NCI-H1417 treated with DMSO at 0.1 percent for 48 hours (cell line): Measurements from ENCODE around the gene GRK2.

Experiments
- DNase-seq: peaks from one replicate; lab custom pipeline; 2025; lab: John Stamatoyannopoulos, UW

The GRK2 gene

DNA sequence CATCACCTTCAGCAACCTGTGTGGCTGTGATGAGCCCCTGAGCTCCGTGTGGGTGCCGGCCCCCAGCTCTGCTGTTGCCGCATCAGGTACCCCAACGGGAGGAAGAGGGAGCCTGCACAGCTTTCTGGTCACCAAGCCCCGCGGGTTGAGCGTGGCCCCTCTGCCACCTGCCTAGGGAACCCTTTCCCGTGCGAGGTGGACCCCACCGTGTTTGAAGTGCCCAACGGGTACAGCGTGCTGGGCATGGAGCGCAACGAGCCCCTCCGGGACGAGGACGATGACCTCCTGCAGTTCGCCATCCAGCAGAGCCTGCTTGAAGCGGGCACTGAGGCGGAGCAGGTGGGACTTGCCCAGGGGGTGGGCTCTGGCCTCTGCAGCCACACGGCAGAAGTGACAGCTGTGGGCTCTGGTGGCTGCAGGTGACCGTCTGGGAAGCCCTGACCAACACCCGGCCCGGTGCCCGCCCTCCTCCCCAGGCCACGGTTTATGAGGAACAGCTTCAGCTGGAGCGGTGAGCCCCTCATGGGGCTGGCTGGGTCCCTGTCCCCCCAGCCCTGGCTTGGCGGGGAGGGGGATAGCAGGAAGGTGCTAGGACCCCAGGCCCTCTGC is 35.1 kb downstream of the GRK2 start:
- DNase-seq: no peak

GRCh38 chr11:67301951-67302516 is 35.8 kb downstream of the GRK2 start:
- no peak for DNase-seq

- no peak for DNase-seq
These were observed 36.4 kb downstream of the GRK2 start for GRCh38 chr11:67302571-67303131.

- peak; percentile 19 for DNase-seq
These were observed 37.0 kb downstream of the GRK2 start, which contains the start of gene SSH3 for GRCh38 chr11:67303132-67303834. SSH3 (plus strand) TSS chr11:67303530; CDS start chr11:67303626, 96 bp downstream.

- no peak for DNase-seq
These were observed 37.6 kb downstream of the GRK2 start for GRCh38 chr11:67303835-67304411.

DNA sequence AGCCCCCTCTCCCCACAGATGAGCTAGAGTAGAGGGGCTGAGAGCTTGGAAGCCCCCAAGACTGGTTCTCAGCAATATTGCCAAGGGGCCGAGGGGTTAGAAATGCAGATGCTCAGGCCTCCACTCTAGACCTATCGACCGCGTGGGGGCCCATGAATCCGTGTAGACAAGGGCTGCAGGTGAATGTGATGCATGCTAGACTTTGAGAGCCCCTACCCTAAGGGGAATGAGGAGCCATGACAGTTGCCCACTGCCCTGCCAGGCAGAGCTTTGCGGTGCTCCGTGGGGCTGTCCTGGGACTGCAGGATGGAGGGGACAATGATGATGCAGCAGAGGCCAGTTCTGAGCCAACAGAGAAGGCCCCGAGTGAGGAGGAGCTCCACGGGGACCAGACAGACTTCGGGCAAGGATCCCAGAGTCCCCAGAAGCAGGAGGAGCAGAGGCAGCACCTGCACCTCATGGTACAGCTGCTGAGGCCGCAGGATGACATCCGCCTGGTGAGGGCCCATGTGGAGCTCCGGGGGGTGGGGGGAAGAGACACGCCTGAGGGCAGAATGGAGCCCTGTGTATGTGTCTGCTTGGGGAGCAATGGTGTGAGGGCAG is 38.3 kb downstream of the GRK2 start:
- no peak for DNase-seq

DNA sequence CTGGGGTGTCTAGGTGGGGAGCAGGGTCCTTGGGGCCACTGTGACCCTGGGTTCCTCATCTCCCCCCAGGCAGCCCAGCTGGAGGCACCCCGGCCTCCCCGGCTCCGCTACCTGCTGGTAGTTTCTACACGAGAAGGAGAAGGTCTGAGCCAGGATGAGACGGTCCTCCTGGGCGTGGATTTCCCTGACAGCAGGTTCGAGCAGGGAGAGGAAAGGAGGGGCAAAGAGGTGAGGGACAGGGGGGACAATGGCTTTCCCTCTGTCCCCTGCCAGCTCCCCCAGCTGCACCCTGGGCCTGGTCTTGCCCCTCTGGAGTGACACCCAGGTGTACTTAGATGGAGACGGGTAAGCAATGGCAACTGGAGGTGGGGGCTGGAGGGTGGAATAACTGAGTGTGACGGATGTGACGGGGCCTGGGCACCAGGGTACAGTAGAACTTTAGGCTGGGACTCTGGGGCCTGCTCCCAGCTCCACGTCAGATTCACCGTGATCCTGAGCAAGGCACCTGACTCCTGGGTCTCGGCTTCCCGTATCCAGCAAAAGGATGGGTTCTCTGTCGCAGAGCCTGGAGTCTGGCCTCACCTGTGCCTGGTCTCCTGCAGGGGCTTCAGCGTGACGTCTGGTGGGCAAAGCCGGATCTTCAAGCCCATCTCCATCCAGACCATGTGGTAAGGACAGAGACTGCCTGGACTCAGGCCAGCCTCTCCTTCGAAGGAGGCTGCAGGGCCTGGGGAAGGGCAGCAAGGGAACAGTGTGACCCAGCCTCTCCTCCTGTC is 40.7 kb downstream of the GRK2 start:
- DNase-seq: no peak

GRCh38 chr11:67307545-67308001 is 41.3 kb downstream of the GRK2 start:
- no peak for DNase-seq

GRCh38 chr11:67308031-67308866 is 42.0 kb downstream of the GRK2 start:
- DNase-seq: no peak

DNA sequence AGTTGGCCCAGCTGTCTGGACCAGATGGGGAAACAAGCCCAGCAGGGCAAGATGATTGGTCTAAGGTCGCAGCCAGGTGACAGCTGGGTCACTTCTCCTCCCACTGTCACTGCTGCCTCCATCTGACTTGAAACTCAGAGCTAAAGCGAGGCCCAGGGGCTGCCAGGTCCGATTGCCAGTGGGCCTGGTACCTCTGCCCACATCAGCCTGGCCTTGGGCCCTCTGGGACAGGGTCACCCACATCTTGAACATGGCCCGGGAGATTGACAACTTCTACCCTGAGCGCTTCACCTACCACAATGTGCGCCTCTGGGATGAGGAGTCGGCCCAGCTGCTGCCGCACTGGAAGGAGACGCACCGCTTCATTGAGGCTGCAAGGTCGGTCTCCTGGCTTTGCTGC is 42.9 kb downstream of the GRK2 start:
- DNase-seq: no peak

DNA sequence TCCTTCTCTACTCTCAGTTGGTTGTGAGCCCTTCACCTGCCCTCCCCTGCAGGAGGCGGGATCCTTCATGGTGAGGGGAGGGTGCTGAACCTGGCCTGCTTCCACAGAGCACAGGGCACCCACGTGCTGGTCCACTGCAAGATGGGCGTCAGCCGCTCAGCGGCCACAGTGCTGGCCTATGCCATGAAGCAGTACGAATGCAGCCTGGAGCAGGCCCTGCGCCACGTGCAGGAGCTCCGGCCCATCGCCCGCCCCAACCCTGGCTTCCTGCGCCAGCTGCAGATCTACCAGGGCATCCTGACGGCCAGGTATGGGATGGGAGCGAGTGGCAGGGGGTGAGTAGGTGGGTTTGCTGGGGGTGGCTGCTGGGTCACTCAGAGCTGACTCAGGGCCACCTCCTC is 43.4 kb downstream of the GRK2 start:
- no peak for DNase-seq

DNA sequence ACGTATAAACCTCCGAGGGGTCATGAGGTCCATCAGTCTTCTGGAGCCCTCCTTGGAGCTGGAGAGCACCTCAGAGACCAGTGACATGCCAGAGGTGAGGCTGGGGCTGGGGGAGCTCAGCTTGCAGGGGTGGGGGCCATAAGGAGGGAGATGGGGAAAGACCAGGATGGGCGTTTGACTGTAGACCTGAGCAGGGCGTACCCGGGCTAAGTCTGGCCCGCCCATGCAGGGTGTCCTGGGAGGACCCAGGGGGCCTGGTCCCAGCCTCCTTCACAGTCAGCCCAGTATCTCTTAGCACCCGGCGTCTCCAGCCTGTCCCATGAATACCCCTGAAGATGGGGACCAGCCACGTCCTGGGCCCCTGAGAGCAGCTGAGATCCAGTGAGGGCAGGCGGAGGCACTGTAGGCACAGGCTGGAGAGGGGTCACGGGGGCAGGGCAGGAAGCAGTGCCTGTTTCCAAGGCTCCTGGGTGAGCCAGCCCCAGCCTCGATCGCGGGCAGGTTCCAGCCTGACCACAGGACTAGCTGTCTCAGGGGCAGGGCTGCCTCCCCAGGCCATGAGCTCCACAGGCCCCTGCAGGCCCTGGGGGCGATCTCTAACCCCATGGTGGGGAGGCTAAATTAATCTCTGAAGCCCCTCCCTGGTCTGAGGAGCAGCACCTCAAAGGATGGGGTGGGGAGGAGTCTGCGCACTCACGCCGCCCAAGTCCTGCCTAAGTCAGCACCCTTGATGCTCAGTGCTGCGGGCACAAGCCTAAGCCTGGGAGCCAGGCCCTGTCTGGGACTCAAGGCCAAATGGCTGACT is 44.2 kb downstream of the GRK2 start:
- DNase-seq: no peak

DNA sequence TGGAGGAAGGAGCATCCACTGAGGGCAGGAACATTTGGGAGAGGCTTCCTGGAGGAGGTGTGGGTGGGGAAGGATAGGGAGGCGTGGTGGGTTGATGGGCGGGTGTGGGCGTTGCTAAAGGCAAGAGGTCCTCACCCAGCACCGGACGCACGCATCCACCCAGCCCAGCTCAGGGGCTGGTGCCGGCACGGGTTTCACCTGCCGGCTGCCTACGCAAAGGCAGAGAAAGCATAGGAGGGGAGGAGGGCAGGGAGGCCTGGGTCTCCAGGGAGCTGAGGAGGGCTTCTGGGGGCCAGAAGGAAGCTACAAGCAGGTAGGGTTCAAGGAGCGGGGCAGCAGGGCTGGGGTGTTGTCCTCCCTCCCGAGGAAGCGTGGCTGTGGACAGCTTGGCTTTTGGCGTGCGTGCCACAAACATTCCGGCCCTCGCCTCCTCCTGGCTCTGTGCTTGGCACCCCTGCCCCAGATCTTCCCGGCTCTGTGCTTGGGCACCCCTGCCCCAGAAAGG is 44.8 kb downstream of the GRK2 start:
- no peak for DNase-seq

- no peak for DNase-seq
These were observed 45.3 kb downstream of the GRK2 start for GRCh38 chr11:67311556-67312082.

DNA sequence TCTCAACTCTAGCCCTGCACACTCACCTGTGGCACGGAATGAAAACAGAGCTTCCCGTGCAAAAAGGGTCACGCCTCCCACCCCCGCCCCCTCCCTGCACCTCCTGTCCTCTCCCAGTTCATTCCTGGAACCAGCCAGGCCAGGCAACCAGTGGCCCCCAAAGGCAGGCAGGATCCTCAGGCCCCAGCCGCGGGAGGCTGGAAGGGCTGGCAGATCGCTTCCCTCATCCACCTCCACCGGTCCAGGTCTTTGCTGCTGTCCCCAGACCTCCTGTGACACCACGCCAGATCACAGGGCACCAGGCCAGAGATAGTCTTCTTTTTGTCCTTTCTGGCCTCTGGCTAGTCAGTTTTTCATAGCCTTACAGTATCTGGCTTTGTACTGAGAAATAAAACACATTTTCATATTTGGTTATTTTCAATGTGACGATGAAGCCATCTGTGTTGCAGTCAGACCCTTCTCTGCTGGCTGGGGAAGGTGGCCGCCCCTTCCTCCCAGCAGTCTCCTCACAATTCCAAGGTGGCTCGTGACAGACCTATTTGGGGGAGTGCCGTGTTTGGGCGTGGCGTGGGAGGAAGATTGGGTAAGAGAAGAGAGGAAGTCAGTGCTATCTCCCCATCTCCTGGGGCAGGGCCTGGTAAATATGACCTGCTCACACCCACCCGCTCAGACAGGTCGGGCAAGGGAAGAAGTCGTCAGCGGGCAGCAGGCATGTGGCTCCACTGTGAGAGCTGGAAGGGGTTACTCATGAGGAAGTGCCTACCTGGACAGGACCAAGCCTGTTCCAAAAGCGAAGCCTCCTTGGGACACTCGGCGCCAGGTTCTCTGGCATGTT is 46.1 kb downstream of the GRK2 start:
- DNase-seq: no peak

- no peak for DNase-seq
These were observed 47.0 kb downstream of the GRK2 start for GRCh38 chr11:67313125-67313890.

DNA sequence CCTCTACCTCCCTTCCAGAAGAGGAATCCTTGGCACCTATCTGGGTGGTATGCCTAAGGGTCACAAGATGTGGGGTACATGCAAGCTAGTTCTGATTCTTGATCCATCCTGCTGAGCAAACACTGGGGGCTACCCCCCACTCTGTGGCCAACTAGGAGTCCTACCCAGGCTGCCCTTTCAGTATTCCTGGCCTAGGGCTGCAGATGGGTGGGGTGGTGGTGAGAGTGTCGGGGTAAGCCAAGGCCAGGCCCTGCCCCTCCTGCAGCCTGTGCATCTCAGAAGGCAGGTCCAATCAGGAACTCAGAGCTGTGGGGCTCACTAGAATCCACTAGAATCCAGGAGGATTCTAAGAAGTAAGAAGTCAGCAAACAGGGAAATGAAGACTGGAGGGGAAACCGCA is 47.9 kb downstream of the GRK2 start:
- DNase-seq: no peak
